H54 (cell line): ENCODE measurements around the gene RARRES2.
"Not testable (repeated sequence)": the region's sequence is repeated elsewhere in the genome, so short reads cannot be mapped to it uniquely, and the experiment has no call there.

Experiments
- DNase-seq: peaks from one replicate; pipeline ENCODE4 v3.0.0; 2011; ENCODE audit warnings: low spot score, mixed read lengths; ENCODE audit not compliant: insufficient read length
- FAIRE-seq: peaks from 3 replicates; lab custom pipeline; 2011; peaks lifted over from hg19 to GRCh38; lab: Jason Lieb, UNC
- POLR2A ChIP-seq: IDR thresholded peaks from 2 replicates; pipeline ENCODE4 v1.6.1; 2011; ENCODE audit warnings: low read depth, mild to moderate bottlenecking, low read length

RARRES2 gene

DNA sequence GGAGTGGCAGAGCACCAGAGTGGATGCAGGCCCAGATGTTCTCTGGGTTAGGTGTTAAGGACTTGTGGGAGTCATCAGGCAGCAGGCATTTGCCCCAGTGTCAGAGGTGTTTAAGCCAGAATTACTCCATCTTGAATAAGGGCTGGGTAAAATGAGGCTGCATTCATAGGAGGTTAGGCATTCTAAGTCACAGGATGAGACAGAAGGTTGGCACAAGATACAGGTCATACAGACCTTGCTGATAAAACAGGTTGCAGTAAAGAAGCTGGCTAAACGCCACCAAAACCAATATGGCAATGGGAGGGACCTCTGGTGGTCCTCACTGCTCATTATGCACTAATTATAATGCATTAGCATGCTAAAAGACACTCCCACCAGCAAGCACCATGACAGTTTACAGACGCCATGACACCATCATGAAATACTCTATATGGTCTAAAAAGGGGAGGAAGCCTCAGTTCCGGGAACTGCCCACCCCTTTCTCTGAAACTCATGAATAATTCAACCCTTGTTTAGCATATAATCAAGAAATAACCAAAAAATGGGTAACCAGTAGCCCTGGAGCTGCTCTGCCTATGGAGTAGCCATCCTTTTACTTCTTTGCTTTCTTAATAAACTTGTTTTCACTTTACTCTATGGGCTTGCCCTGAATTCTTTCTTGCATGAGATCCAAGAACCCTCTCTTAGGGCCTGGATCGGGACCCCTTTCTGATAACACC is 19.2 kb downstream of the RARRES2 start:
- no peak for FAIRE-seq
- no peak for DNase-seq
- TF ChIP-seq POLR2A: no peak

DNA sequence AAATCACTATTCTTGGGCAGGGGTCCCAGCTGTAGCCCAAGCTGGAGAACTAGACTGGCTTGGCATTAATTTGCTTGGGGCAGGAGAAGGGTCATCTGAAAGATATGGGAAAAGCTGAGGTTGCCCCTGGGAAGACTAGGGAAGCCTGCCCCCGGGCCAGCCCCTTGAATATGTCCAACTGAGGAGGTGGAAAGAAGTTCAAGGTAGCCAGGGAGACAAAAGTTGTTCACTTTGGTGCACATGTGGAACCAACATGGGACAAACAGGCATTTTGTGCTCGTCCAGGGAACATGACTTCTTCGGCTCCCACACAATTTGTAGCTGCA is 19.7 kb downstream of the RARRES2 start:
- no peak for TF ChIP-seq POLR2A
- no peak for DNase-seq
- FAIRE-seq: no peak

- FAIRE-seq (no peak), DNase-seq (peak; percentile 42)
- TF ChIP-seq POLR2A: no peak
Measured at GRCh38 chr7:150317748-150318444, 23.5 kb downstream of the RARRES2 start.

GRCh38 chr7:150316987-150317386 is 24.4 kb downstream of the RARRES2 start:
- not testable (repeated sequence) for FAIRE-seq, DNase-seq

DNA sequence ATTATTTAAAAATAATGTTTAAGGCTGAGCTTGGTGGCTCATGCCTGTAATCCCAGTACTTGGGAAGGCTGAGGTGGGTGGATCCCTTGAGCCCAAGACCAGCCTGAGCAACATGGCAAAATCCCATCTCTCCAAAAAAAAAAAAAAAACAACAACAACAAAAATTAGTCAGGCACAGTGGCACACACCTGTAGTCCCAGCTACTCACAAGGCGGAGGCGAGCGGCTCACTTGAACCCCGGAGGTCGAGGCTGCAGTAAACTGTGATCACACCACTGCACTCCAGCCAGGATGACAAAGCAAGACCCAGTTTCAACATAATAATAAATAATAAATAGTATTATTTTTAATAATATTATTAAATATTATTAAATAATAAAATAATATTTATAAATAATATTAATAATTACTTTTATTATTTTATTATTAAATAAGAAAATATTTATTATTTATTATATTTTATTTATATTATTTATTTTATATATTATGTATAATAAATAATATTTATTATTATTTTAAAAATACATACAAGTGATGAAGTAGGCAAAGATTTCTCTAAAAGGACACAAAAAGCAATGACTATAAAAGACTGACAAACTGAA is 26.7 kb downstream of the RARRES2 start:
- no peak for FAIRE-seq
- no peak for TF ChIP-seq POLR2A

DNA sequence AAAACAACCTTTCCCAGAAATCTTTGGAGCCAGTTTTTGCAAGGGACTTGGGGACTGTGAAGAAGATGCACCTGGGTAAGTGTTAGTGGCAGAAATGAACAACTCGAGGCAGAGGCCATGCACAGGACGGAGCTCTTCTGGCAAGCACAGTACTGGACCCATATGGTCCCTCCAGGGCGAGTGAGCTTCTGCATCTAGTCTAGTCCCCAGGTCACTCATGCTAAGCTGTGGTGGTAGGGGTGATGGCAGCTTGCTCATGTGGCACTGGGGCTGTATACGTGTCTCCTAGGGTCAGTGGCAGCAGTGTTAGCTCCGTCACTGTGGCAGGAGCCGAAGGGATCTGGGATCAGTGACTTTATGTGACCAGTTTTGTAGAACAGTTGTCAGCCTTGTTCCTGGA is 27.6 kb downstream of the RARRES2 start:
- FAIRE-seq (no peak), DNase-seq (no peak)
- TF ChIP-seq POLR2A: no peak

More for the DNA sequence above, 26.7 kb downstream of the RARRES2 start:
- DNase-seq: no peak

GRCh38 chr7:150313367-150313809 is 28.0 kb downstream of the RARRES2 start:
- FAIRE-seq (no peak), DNase-seq (no peak)
- TF ChIP-seq POLR2A: no peak

DNA sequence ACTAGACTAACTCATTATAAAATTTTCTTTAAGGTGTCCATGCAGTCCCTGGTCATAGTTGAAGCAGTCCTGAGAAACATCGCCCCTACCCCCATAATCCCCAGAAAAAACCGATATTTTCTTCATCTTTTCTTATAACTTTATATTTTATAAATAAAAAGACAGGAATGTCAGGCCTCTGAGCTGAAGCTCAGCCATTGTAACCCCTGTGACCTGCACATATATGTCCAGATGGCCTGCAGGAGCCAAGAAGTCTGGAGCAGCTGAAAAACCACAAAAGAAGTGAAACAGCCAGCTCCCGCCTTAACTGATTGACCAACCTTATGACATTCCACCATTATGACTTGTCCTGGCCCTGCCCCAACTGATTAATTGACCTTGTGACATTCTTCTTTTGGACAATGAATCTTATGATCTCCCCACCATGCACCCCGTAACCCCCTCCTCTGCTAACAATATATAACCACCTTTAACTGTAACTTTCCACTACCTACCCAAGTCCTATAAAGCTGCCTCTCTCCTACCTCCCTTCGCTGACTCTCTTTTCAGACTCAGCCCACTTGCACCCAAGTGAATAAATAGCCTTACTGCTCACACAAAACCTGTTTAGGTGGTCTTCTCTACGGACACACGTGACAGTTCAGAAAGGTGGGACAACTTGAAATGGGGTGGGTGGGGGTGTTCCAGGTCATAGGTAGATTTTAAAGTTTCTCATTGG is 28.6 kb downstream of the RARRES2 start:
- not testable (repeated sequence) for FAIRE-seq, DNase-seq

DNA sequence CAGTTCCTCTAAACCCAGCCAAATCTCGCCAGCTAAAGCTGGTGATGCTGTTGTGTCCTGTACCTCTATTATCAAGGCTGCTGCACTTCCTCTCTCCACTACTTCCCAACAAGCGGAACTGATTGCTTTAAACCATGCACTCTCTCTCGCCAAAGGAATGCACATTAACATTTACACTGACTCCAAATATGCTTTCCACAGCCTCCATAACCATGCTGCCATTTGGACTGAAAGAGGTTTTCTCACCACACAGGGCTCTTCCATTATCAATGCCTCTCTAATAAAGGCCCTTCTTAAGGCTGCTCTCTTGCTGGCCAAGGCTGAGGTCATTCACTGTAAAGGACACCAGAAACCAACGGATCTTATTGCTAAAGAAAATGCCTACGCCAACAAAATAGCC is 29.7 kb downstream of the RARRES2 start:
- TF ChIP-seq POLR2A: no peak
- FAIRE-seq (no peak), DNase-seq (no peak)

GRCh38 chr7:150311146-150311545 is 30.3 kb downstream of the RARRES2 start:
- DNase-seq (no peak), FAIRE-seq (no peak)
- TF ChIP-seq POLR2A: no peak

DNA sequence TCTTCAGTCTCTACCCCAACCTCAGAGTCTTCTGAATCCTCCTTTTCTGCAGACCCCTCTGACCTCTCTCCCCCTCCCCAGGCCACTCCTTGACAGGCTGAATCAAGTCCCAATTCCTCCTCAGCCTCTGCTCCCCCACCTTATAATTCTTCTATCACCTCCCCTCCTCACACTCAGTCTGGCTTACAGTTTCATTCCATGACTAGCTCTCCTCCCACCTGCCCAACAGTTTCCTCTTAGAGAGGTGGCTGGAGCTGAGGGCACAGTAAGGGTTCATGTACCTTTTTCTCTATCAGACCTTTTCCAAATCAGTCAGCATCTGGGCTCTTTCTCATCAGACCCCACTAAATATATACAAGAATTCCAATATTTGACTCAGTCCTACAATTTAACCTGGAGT is 32.9 kb downstream of the RARRES2 start:
- no peak for FAIRE-seq
- no peak for TF ChIP-seq POLR2A

DNA sequence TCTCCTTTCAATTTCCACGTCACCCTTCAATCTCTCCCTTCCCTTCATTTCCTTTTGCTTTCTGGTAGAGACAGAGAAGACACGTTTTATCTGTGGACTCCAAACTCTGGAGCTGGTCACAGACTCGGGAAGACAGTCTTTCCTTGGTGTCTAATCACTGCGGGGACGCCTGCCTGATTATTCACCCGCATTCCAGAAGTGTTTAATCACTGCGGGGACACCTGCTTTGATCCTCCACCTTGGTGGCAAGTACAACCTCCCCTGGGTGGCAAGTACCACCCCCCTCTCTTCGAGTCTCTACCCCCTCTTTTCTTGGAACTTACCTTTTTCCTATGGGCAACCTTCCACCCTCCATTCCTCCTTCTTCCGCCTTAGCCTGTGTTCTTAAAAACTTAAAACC is 33.5 kb downstream of the RARRES2 start:
- FAIRE-seq: no peak
- TF ChIP-seq POLR2A: no peak
- DNase-seq: no peak

More for the DNA sequence above, 32.9 kb downstream of the RARRES2 start:
- no peak for DNase-seq

- DNase-seq (no peak), FAIRE-seq (no peak)
- no peak for TF ChIP-seq POLR2A
Measured at GRCh38 chr7:150307129-150307528, 34.3 kb downstream of the RARRES2 start.

DNA sequence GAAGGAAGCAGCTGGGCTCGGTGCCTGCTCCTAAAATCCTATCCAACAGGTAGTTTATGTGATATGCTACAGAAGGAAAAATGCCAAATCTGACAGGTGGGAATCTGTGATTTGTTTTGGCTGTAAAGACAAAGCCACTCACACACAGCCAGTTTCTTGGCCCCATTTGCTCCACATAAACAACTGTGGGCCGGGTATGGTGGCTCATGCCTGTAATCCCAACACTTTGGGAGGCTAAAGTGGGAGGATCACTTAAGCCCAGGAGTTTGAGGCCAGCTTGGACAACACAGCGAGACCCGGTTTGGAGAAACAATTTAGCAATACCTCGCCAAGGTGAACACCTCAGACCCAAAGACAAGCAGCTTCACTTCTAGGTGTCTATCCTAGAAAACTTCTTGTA is 35.1 kb downstream of the RARRES2 start:
- FAIRE-seq, DNase-seq: not testable (repeated sequence)

DNA sequence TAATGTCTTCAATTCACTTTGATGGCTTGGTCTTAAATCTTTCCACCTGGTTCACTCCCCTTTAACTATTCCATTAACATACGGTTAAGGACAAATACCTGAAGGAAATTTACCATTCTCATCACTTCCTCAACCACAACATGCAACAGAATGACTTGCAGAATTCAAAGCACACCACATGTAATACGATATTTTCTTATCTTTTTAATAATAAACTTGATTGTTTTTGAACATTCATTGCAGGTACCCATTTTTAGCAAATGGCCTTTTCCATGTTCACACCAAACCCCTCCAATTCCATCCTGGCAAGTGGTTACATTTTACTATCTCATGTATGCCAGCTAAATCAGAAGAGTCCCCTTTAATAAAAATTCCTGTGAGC is 35.5 kb downstream of the RARRES2 start:
- not testable (repeated sequence) for FAIRE-seq, DNase-seq

- not testable (repeated sequence) for DNase-seq, FAIRE-seq
Measured at GRCh38 chr7:150305259-150305902, 36.0 kb downstream of the RARRES2 start.

DNA sequence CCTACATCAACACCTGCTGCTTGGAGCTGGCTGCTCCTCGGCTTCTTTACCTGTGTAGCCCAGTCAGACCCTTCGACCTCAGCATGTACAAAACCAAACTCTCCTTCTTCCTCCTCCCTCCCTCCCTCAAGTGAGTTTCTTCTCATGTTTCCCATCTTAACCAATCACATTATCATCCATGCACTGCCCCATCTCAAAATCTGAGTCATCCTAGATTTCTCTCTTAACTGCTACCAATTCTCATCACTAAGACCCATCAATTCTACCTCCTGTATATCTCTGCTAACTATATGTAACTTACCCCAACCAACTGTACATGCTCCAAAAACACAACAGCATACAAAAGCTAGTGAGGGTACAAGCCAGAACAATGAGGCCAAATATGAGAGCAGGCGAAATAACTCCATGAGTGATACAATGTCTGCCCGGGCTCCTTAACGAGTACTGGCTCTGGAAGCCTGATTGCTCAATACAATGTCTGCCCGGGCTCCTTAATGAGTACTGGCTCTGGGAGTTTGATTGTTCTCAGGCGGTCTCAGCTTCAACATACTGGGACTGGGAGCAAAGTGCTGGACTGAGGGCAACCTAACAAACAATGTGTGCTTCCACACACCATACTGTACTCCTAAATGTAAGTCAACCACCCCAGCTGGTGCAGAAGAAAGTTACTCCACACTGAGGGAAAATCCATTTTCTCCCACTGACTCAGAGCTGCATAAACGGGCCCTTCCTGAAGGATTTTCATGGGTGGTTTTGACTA is 36.8 kb downstream of the RARRES2 start:
- not testable (repeated sequence) for FAIRE-seq, DNase-seq

DNA sequence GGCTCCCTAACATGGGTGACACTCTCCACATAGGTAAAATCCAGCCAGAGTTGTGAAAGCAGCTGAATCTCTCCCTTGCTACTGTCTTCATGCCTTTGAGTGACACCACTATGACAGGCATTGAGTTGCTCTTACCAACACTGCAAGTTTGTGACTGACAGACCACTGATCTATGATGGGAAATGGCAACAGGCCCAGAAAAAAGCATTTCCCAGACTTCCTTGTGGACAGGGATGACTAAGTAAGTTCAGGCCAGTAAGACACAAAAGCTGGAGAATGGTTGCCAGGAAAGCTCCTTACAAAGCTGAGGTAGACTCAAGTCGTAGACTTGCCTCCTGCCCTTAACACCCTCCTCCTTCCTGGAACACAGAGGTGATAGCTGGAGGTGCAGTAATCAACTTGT is 38.5 kb downstream of the RARRES2 start:
- not testable (repeated sequence) for DNase-seq
- FAIRE-seq: peak; percentile 27
